GM12801 (cell line): Measurements from ENCODE around the gene TAAR8.

Experiments used
- TF ChIP-seq, protein P1 (sequence below): IDR thresholded peaks from one replicate; pipeline ENCODE4 v1.5.1; 2011; ENCODE audit warnings: control low read depth; ENCODE audit not compliant: insufficient read length; ENCODE audit errors: extremely low read depth

The TAAR8 gene

DNA sequence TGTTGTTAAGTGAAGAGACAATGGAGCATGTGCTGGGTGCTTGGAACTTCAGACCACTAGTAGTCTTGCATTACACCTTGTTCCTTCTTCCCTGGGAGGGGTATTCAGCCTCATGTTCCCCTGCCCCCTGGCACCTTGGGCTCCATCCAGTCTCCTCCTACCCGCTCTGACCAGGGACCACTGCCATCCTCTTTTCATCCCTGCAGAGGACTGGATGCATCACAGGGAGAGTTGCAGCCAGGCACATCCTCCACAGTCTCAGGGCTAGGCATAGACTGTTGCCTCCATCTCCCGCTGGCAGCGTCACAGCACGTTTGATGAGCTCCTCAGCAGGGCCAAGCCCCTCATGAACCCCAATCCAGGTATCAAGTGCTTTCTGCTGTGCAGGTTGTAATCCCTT is 1.3 kb upstream of the TAAR8 start:
- TF ChIP-seq, protein P1, sequence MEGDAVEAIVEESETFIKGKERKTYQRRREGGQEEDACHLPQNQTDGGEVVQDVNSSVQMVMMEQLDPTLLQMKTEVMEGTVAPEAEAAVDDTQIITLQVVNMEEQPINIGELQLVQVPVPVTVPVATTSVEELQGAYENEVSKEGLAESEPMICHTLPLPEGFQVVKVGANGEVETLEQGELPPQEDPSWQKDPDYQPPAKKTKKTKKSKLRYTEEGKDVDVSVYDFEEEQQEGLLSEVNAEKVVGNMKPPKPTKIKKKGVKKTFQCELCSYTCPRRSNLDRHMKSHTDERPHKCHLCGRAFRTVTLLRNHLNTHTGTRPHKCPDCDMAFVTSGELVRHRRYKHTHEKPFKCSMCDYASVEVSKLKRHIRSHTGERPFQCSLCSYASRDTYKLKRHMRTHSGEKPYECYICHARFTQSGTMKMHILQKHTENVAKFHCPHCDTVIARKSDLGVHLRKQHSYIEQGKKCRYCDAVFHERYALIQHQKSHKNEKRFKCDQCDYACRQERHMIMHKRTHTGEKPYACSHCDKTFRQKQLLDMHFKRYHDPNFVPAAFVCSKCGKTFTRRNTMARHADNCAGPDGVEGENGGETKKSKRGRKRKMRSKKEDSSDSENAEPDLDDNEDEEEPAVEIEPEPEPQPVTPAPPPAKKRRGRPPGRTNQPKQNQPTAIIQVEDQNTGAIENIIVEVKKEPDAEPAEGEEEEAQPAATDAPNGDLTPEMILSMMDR = no peak

DNA sequence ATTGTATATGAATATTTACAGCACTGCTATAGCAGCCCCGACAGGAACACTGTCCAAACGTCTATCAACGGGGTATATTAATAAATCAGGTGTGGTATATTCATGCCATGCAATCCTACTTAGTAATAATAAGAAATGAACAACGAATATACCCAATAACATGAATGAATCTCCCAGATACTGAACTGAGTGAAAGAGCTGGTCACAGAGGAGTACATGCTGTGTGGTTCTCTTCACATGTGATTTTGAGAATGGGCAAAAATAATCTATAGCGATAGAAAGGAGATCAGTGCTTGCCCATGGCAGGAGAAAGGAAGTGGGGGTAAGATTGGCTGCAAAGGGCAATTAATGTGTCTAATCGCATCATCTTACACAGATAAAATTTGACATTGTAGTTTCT is 13.9 kb downstream of the TAAR8 start:
- TF ChIP-seq, protein P1 = no peak

DNA sequence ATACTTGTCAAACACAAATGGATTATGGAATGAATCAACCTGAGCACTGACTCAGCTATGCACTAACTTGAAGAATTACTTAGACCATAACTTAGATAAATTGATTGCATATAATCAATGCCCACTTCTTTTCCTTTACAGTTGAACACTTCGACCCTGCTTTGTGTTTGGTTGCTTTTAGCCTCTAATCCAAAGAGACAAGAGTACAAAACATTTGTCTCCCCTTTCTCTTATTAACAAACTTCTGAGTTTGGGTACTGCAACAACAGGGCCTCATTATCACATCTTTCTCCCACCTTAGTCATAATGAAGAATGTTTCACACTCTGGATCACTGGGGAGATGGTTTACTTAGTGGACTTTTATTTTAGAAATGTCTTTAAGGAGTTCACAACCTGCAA is 15.1 kb downstream of the TAAR8 start:
- TF ChIP-seq, protein P1 = no peak

DNA sequence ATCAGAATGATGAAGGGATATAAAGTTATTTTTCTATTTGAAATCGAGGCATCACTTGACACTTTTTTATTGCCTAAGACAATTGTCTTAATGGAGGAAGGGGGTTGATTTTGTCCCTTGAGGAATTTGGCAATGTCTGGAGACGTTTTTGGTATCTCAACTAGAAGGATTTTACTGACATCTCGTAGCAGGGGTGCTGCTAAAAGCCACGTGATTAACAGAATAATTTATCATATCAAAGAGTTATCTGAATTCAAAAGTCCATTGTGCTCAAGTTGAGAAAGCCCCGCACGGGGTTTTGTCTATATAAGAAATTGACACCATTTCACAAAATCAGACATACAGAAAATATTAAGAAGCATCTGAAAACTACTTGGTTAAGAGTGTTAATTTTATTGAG is 16.1 kb downstream of the TAAR8 start:
- TF ChIP-seq, protein P1 = no peak

DNA sequence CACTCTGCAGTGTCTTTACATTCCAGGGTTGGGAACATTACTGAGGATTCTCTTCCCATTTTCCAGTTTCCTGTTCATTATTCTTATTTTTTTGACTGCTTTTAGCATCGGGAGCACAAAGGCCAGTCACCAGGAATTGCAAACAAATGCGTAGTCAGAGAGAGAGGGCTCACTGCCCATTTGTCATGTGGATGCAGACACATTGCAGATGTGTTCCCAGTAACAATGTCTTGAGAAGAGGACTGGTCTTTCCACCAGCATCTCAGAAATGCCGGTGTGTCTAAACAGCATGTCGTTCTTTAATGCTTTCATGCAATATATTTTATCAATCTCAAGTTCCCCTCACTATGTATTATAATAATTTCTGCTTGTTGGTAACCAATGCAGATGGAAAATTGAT is 16.7 kb downstream of the TAAR8 start:
- TF ChIP-seq, protein P1 = no peak

DNA sequence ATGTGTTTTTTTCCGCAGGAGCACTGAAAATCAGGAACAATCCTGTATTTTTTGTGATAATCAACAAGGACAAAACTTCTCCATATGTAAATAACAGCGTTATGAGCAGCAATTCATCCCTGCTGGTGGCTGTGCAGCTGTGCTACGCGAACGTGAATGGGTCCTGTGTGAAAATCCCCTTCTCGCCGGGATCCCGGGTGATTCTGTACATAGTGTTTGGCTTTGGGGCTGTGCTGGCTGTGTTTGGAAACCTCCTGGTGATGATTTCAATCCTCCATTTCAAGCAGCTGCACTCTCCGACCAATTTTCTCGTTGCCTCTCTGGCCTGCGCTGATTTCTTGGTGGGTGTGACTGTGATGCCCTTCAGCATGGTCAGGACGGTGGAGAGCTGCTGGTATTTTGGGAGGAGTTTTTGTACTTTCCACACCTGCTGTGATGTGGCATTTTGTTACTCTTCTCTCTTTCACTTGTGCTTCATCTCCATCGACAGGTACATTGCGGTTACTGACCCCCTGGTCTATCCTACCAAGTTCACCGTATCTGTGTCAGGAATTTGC is 17.8 kb downstream of the TAAR8 start, which contains the start of gene TAAR6:
TAAR6 (plus strand) TSS at position 102 of the 557 bp plus-strand sequence; CDS start at position 102, 0 bp downstream.
- TF ChIP-seq, protein P1 = no peak

DNA sequence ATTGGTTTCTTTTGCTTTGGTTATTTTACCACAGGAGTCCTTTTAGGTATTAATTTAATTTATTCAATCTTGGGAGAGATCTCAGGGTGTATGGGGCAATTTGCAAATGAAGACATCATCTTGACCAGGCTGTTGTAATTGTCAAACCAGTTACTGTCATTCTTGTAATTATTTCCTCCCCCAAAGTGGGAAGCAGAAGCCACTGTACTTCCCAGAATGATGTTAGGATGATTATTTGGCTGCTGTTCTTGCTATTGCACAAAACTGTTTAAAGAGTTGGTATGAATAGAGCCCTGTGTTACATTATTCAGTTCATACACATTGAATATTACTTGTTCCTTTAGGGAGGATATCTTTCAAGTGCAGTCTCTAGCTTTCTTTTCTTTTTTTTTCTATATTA is 19.3 kb downstream of the TAAR8 start:
- TF ChIP-seq, protein P1 = no peak
